ENCODE data around the gene GDF7. TPM values are rescaled to one million over a fixed set of nuclear protein-coding genes. Genes with fewer than 3 reads are reported as not detected.

The GDF7 gene
- total RNA-seq, 3 donors from 2014 or later: under 0.01 to 0.15 (median under 0.01) TPM

- H3K4me1 ChIP-seq: no peaks in the 10 kb centered on the region
- no peaks in the 10 kb centered on the region for H3K36me3 ChIP-seq
- H3K9me3 ChIP-seq: no peaks in the 10 kb centered on the region
- H3K4me3 ChIP-seq: no peak overlapping the region
- TF ChIP-seq POLR2A (IDR thresholded peaks at IDR 0.05) (no peak), POLR2AphosphoS5 (IDR thresholded peaks at IDR 0.05) (no peak), CTCF (IDR thresholded peaks at IDR 0.05) (no peak)
- intact Hi-C loops (cut with DNase I; ENCODE audit: low total_unique reads): no loop called here
- H3K27me3 ChIP-seq: no peaks in the 10 kb centered on the region
- DNase-seq (ENCODE audit: low spot score in 2 of 2): no peak
- H3K27ac ChIP-seq: no peak overlapping the region
Measured at GRCh38 chr2:20682167-20682920, 15.4 kb downstream of the GDF7 start.

GRCh38 chr2:20684581-20685063 lies 17.7 kb downstream of the GDF7 start:
- DNase-seq (ENCODE audit: low spot score in 2 of 2): no peak
- Histone ChIP-seq H3K4me3 (no peak overlapping the region), H3K27me3 (no peaks in the 10 kb centered on the region), H3K4me1 (no peaks in the 10 kb centered on the region), H3K27ac (no peak overlapping the region), H3K9me3 (no peaks in the 10 kb centered on the region), H3K36me3 (no peaks in the 10 kb centered on the region)
- intact Hi-C loops (cut with DNase I; ENCODE audit: low total_unique reads): no loop called here
- no peak for TF ChIP-seq POLR2AphosphoS5 (IDR thresholded peaks at IDR 0.05)

GRCh38 chr2:20687260-20687832 lies 20.4 kb downstream of the GDF7 start:
- TF ChIP-seq POLR2A (IDR thresholded peaks at IDR 0.05) (no peak), POLR2AphosphoS5 (IDR thresholded peaks at IDR 0.05) (no peak)
- no peak for DNase-seq (ENCODE audit: low spot score in 2 of 2)
- Histone ChIP-seq H3K4me3 (no peak overlapping the region), H3K4me1 (no peaks in the 10 kb centered on the region), H3K36me3 (no peaks in the 10 kb centered on the region), H3K27ac (no peak overlapping the region), H3K27me3 (no peaks in the 10 kb centered on the region), H3K9me3 (no peaks in the 10 kb centered on the region)
- intact Hi-C loops (cut with DNase I; ENCODE audit: low total_unique reads): no loop called here

GRCh38 chr2:20689428-20690264 lies 22.7 kb downstream of the GDF7 start:
- H3K36me3 ChIP-seq: no peaks in the 10 kb centered on the region
- intact Hi-C loops (cut with DNase I; ENCODE audit: low total_unique reads): no loop called here
- DNase-seq (ENCODE audit: low spot score in 2 of 2): no peak
- no peaks in the 10 kb centered on the region for H3K27me3 ChIP-seq
- no peak for TF ChIP-seq CTCF (IDR thresholded peaks at IDR 0.05)
- TF ChIP-seq POLR2A (IDR thresholded peaks at IDR 0.05): no peak
- no peak for TF ChIP-seq POLR2AphosphoS5 (IDR thresholded peaks at IDR 0.05)
- no peak overlapping the region for H3K27ac ChIP-seq
- H3K9me3 ChIP-seq: no peaks in the 10 kb centered on the region
- H3K4me3 ChIP-seq: no peak overlapping the region
- no peaks in the 10 kb centered on the region for H3K4me1 ChIP-seq

GRCh38 chr2:20691076-20691734 lies 24.3 kb downstream of the GDF7 start:
- no peaks in the 10 kb centered on the region for H3K9me3 ChIP-seq
- no peak overlapping the region for H3K27ac ChIP-seq
- no peaks in the 10 kb centered on the region for H3K36me3 ChIP-seq
- no peak for TF ChIP-seq POLR2AphosphoS5 (IDR thresholded peaks at IDR 0.05)
- no peak for TF ChIP-seq CTCF (IDR thresholded peaks at IDR 0.05)
- no peak for TF ChIP-seq POLR2A (IDR thresholded peaks at IDR 0.05)
- H3K4me3 ChIP-seq: no peak overlapping the region
- no peaks in the 10 kb centered on the region for H3K4me1 ChIP-seq
- DNase-seq (ENCODE audit: low spot score in 2 of 2): no peak
- intact Hi-C loops (cut with DNase I; ENCODE audit: low total_unique reads): no loop called here
- H3K27me3 ChIP-seq: no peaks in the 10 kb centered on the region
